ENCODE data around the gene ODF2L. TPM values are rescaled to one million over a fixed set of nuclear protein-coding genes. Genes with fewer than 3 reads are reported as not detected.

Gene ODF2L, protein sequence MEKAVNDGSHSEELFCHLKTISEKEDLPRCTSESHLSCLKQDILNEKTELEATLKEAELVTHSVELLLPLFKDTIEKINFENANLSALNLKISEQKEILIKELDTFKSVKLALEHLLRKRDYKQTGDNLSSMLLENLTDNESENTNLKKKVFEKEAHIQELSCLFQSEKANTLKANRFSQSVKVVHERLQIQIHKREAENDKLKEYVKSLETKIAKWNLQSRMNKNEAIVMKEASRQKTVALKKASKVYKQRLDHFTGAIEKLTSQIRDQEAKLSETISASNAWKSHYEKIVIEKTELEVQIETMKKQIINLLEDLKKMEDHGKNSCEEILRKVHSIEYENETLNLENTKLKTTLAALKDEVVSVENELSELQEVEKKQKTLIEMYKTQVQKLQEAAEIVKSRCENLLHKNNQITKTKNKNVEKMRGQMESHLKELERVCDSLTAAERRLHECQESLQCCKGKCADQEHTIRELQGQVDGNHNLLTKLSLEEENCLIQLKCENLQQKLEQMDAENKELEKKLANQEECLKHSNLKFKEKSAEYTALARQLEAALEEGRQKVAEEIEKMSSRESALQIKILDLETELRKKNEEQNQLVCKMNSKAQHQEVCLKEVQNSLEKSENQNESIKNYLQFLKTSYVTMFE
- total RNA-seq (2022; extraction: Qiagen RNA extraction; ENCODE audit: low read depth) = 3.2 to 10.5 TPM (median 9.7 TPM) in 5 replicates

DNA sequence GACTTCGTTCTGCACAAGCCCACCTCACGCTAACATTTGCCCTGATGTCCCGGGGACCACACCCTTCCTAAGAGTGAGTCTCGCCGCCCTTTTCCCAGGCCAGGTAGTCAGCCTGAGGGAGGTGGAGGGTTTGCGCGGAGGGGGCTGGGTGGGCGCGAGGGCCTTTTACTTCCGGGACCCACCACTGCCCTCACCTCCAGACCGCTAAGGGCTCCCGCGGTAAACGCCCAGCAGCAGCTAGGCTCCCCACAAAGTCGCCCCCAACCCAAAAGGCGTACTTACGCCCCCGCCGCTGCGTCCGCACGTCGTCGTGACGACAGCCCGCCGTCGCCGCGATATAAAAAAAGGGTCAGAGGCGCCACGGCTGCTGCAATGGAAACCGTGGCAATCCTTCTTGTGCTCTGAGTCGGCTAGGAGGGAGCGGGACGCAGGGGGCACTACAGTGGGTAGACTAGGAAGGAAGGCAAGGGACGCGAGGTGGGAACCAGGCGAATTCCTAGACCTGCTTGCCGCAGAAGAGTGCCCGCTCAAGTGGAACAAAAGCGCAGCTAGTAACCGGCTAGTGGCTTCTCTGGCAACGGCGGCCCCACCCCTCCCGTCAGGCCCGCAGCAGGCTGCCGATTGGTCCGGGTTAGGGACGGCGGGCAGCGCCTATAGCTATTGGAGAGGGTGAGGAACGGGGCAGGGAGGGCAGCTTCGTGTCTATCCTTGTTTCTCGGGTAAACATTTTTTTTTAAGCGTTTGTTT lies at the start of gene ODF2L:
ODF2L (minus strand) TSS at position 573 of the 747 bp plus-strand sequence. CDS start 9,296 bp downstream, outside the sequence.

DNA sequence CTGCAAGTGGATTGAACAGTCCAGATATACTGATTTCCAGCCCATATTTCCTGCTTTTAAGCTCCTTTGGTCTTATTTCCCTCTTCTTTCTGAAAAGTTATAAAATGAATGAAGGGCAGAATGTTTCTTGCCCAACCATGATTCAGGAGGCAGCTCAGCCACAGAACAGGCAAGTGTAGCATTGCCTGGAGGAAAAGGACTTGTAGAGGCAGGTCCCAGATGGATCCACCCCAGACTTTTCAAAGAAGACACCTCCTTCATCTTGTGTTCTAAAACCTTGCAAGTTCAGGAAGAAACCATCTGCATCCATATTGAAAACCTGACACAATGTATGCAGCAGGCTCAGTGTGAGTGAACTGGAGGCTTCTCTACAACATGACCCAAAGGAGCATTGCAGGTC lies 27.8 kb upstream of the ODF2L start, which contains the start of gene CLCA2:
CLCA2 (plus strand) TSS at position 299 of the 400 bp plus-strand sequence; CDS start at position 376, 77 bp downstream.

Other genes with a start within 250 kb of the ODF2L start
- gene COL24A1, start 239.6 kb downstream of the ODF2L start, total RNA-seq (2022; extraction: Qiagen RNA extraction; ENCODE audit: low read depth) = 0.02 TPM in 1 of 5 replicates, not detected in the others
- not detected in 5 replicates for gene CLCA2, start 27.8 kb upstream of the ODF2L start, total RNA-seq (2022; extraction: Qiagen RNA extraction; ENCODE audit: low read depth)
- gene CLCA1, start 72.6 kb upstream of the ODF2L start, total RNA-seq (2022; extraction: Qiagen RNA extraction; ENCODE audit: low read depth) = 0.06 TPM in 1 of 5 replicates, not detected in the others
- not detected in 5 replicates for gene CLCA4, start 150.8 kb upstream of the ODF2L start, total RNA-seq (2022; extraction: Qiagen RNA extraction; ENCODE audit: low read depth)